Prostate gland (tissue), 2 donors: ENCODE data around the gene DRC7. TPM values are rescaled to one million over a fixed set of nuclear protein-coding genes. Genes with fewer than 3 reads are reported as not detected.

Experiments used
- DNase-seq: peaks from one replicate; pipeline ENCODE4 v3.0.0-alpha.2; 2019; ENCODE audit warnings: low spot score
- H3K27ac ChIP-seq, 2 donors: fragments of 200-600 bp; sonication (generic); 2 replicates each; pipeline ENCODE4 v1.5.1; 2017 to 2019
- H3K27me3 ChIP-seq: fragments of 200-600 bp; sonication (generic); replicated peaks from 2 replicates; pipeline ENCODE4 v1.5.1; 2019; ENCODE audit not compliant: insufficient read depth
- H3K36me3 ChIP-seq, 2 donors: fragments of 200-600 bp; sonication (generic); 1 replicate in 1 of 2; 2 replicates in 1 of 2; pipeline versions ENCODE4 v1.5.1 to v1.8.1; 2017 to 2019
- H3K4me1 ChIP-seq: fragments of 200-600 bp; sonication (generic); replicated peaks from 2 replicates; pipeline ENCODE4 v1.5.1; 2019
- H3K4me3 ChIP-seq, 2 donors: fragments of 200-600 bp; sonication (generic); 2 replicates each; pipeline ENCODE4 v1.5.1; 2017 to 2019
- H3K9me3 ChIP-seq: fragments of 200-600 bp; sonication (generic); 2 replicates; pipeline ENCODE4 v1.5.1; 2017
- CTCF ChIP-seq, 4 experiments: fragments of 200-600 bp in 2 of 4; fragments of 450-650 bp in 2 of 4; sonication (generic) in 2 of 4; IDR thresholded peaks; 1 replicate in 3 of 4; 2 replicates in 1 of 4; pipeline ENCODE4 v1.5.1; 2016 to 2019; ENCODE audit warnings: antibody characterized with exemption in 4 of 4, mild to moderate bottlenecking in 2 of 4, moderate library complexity in 2 of 4
- POLR2A ChIP-seq: fragments of 450-650 bp; IDR thresholded peaks from one replicate; pipeline ENCODE4 v1.6.1; 2016; ENCODE audit warnings: antibody characterized with exemption, mild to moderate bottlenecking
- POLR2AphosphoS5 ChIP-seq: sonication (generic); formaldehyde crosslinking; IDR thresholded peaks from one replicate; pipeline ENCODE4 v1.6.1; 2017; ENCODE audit warnings: antibody characterized with exemption
- WGBS: methylation state at CpG from one replicate; pipeline ENCODE4 v1.1.5; 2018; 5-methylcytosine and 5-hydroxymethylcytosine counted together
- intact Hi-C: fragments of 100-400 bp; cut with DNase I; formaldehyde crosslinking; loops from one replicate; pipeline ENCODE4 v1.14.2; 2022
- total RNA-seq, 2 donors: library from RNA; depleted of rRNA; stranded (reverse); fragments of >200 nt; gene quantifications; one replicate each; pipeline ENCODE4 v1.1.0, GENCODE V29; 2016

The DRC7 gene
- total RNA-seq, 2 donors from 2014 or later, result 5.5 TPM; not detected in 1

- Histone ChIP-seq H3K27me3 (no peaks in the 10 kb centered on the region), H3K27ac (no peak overlapping the region), H3K9me3 (no peaks in the 10 kb centered on the region), H3K4me3 (no peak overlapping the region), H3K36me3 (no peaks in the 10 kb centered on the region), H3K4me1 (no peaks in the 10 kb centered on the region)
- WGBS, result 89% methylated on average over 4 of the region's 4 CpGs
- DNase-seq, result no peak
- intact Hi-C loops, result no loop called here
- TF ChIP-seq CTCF (IDR thresholded peaks at IDR 0.05), result no peak
- no peak for TF ChIP-seq POLR2A
- TF ChIP-seq POLR2AphosphoS5, result no peak
These were observed 29.1 kb upstream of the DRC7 start for GRCh38 chr16:57665541-57665940.

- H3K4me3 ChIP-seq, result no peak overlapping the region
- no peaks in the 10 kb centered on the region for H3K27me3 ChIP-seq
- no peak overlapping the region for H3K27ac ChIP-seq
- WGBS, result 82% methylated on average over 11 of the region's 11 CpGs
- H3K4me1 ChIP-seq, result no peaks in the 10 kb centered on the region
- TF ChIP-seq POLR2A (no peak), POLR2AphosphoS5 (no peak), CTCF (IDR thresholded peaks at IDR 0.05) (no peak)
- no peaks in the 10 kb centered on the region for H3K9me3 ChIP-seq
- H3K36me3 ChIP-seq, result no peaks in the 10 kb centered on the region
- intact Hi-C loops, result no loop called here
- no peak for DNase-seq
These were observed 28.1 kb upstream of the DRC7 start for GRCh38 chr16:57666353-57667047.

GRCh38 chr16:57667048-57667525 is 27.5 kb upstream of the DRC7 start:
- 79% methylated on average over 5 of the region's 5 CpGs for WGBS
- no peaks in the 10 kb centered on the region for H3K36me3 ChIP-seq
- no peaks in the 10 kb centered on the region for H3K27me3 ChIP-seq
- no peak overlapping the region for H3K4me3 ChIP-seq
- H3K4me1 ChIP-seq, result no peaks in the 10 kb centered on the region
- no peak for TF ChIP-seq POLR2A
- no peak for TF ChIP-seq CTCF (IDR thresholded peaks at IDR 0.05)
- no peak for TF ChIP-seq POLR2AphosphoS5
- intact Hi-C loops, result no loop called here
- DNase-seq, result no peak
- H3K9me3 ChIP-seq, result no peaks in the 10 kb centered on the region
- no peak overlapping the region for H3K27ac ChIP-seq

GRCh38 chr16:57667526-57668262 is 26.9 kb upstream of the DRC7 start:
- intact Hi-C loops, result no loop called here
- no peak for TF ChIP-seq POLR2AphosphoS5
- TF ChIP-seq CTCF (IDR thresholded peaks at IDR 0.05), result peak in 1 of 4 experiments; percentile 36
- TF ChIP-seq POLR2A, result no peak
- WGBS, result 82% methylated on average over 14 of the region's 17 CpGs
- Histone ChIP-seq H3K27me3 (no peaks in the 10 kb centered on the region), H3K9me3 (no peaks in the 10 kb centered on the region), H3K27ac (no peak overlapping the region), H3K36me3 (no peaks in the 10 kb centered on the region), H3K4me1 (no peaks in the 10 kb centered on the region), H3K4me3 (no peak overlapping the region)
- DNase-seq, result no peak

GRCh38 chr16:57668263-57668571 is 26.4 kb upstream of the DRC7 start, which contains the start of gene ADGRG3:
ADGRG3 (plus strand) TSS chr16:57668306; CDS start chr16:57668348, 42 bp downstream.
- Histone ChIP-seq H3K36me3 (no peaks in the 10 kb centered on the region), H3K27ac (no peak within 1 kb of the TSS), H3K27me3 (no peaks in the 10 kb centered on the region), H3K9me3 (no peaks in the 10 kb centered on the region), H3K4me3 (no peak within 1 kb of the TSS), H3K4me1 (no peaks in the 10 kb centered on the region)
- intact Hi-C loops, result no loop called here
- WGBS, result 78% methylated on average over 11 of the region's 11 CpGs
- no peak for DNase-seq
- TF ChIP-seq POLR2A (no peak), POLR2AphosphoS5 (no peak), CTCF (IDR thresholded peaks at IDR 0.05) (no peak)
